Testis (tissue), 3 donors: ENCODE measurements around the gene LRMDA. TPM values are rescaled to one million over a fixed set of nuclear protein-coding genes. Genes with fewer than 3 reads are reported as not detected.

ENCODE experiments used
- DNase-seq: peaks from one replicate; pipeline ENCODE4 v3.0.0-alpha.2; 2019
- H3K27ac ChIP-seq, 2 donors: fragments of 200-600 bp; sonication (generic); one replicate each; pipeline ENCODE4 v1.5.1; 2019
- H3K27me3 ChIP-seq: fragments of 200-600 bp; sonication (generic); one replicate; pipeline ENCODE4 v1.5.1; 2019
- H3K36me3 ChIP-seq: fragments of 200-600 bp; sonication (generic); one replicate; pipeline ENCODE4 v1.5.1; 2017; ENCODE audit warnings: low read depth; ENCODE audit errors: missing control alignments
- H3K4me1 ChIP-seq: fragments of 200-600 bp; sonication (generic); one replicate; pipeline ENCODE4 v1.5.1; 2019
- H3K4me3 ChIP-seq, 2 donors: fragments of 200-600 bp; sonication (generic); one replicate each; pipeline ENCODE4 v1.5.1; 2017 to 2019
- H3K9me3 ChIP-seq: fragments of 200-600 bp; sonication (generic); one replicate; pipeline ENCODE4 v1.5.1; 2017
- CTCF ChIP-seq, 3 experiments: fragments of 450-650 bp in 2 of 3; fragments of 200-600 bp in 1 of 3; sonication (generic) in 1 of 3; IDR thresholded peaks; one replicate each; pipeline ENCODE4 v1.5.1; 2016 to 2019; ENCODE audit warnings: antibody characterized with exemption in 3 of 3, mild to moderate bottlenecking in 2 of 3, moderate library complexity in 1 of 3
- POLR2A ChIP-seq: fragments of 450-650 bp; IDR thresholded peaks from one replicate; pipeline ENCODE4 v1.6.1; 2017; ENCODE audit warnings: antibody characterized with exemption, mild to moderate bottlenecking, moderate library complexity
- WGBS, 2 donors: methylation state at CpG; one replicate each; pipeline ENCODE4 v1.1.5; 2018; 5-methylcytosine and 5-hydroxymethylcytosine counted together
- intact Hi-C: fragments of 100-400 bp; cut with DNase I; formaldehyde crosslinking; loops from one replicate; pipeline ENCODE4 v1.15.1; 2023; ENCODE audit warnings: low total_unique reads
- polyA plus RNA-seq: library from polyadenylated mRNA; stranded (reverse); fragments of 350-450 nt; fragmentation: Illumina TruSeq; extraction: RNeasy Lipid Tissue Mini Kit (QIAGEN cat#74804); gene quantifications from one replicate; pipeline ENCODE4 v1.2.3, GENCODE V29; 2014; ENCODE audit warnings: low read depth, low replicate concordance; ENCODE audit not compliant: insufficient read depth
- total RNA-seq, 2 donors: library from RNA; depleted of rRNA; stranded (reverse); fragments of >200 nt; gene quantifications; one replicate each; pipeline ENCODE4 v1.2.3, GENCODE V29; 2016

LRMDA gene
- total and polyA plus RNA-seq, 3 donors from 2014 or later = 7.6 to 13.8 (median 10.6) TPM

DNA sequence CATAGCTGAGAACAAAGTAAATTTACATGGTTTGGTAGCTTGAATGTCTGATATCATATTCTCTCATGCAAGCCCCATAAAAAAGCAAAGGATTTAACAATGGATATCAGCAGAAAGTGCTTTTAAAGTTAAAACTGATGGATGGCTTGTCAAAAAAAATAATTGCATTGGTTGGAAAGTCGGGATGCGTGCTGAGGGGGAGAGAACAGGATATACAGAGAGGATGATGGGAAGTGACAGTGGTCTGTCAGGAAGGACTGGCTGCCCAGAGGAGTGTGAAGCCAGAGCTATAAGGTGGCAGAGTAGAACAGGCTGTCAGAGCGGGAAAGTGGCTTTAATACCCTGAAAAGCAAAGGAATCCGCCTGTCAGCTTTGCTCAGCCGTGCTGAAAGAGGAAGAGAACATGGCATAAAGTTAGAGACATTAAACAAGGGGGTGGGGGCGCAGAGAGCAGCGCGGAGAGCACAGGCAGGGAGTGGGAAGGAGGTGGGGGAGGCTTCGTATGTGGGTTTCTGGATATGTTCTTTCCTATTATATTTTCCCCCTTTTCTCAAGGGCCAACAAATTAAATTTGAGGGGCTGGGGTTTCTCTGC, 493.0 kb downstream of the LRMDA start:
- intact Hi-C loops = no loop called here
- no peak for DNase-seq
- H3K36me3 ChIP-seq = no peaks in the 10 kb centered on the region
- H3K9me3 ChIP-seq = no peaks in the 10 kb centered on the region
- WGBS, 2 donors = 74 to 82% methylated on average over 9 of the region's 9 CpGs
- H3K27ac ChIP-seq = no peak overlapping the region
- H3K4me3 ChIP-seq = no peak overlapping the region
- H3K27me3 ChIP-seq = no peaks in the 10 kb centered on the region
- no peak for TF ChIP-seq CTCF (IDR thresholded peaks at IDR 0.05)
- no peak for TF ChIP-seq POLR2A
- no peaks in the 10 kb centered on the region for H3K4me1 ChIP-seq

GRCh38 chr10:75925999-75926398, 494.6 kb downstream of the LRMDA start:
- no peaks in the 10 kb centered on the region for H3K27me3 ChIP-seq
- H3K9me3 ChIP-seq = no peaks in the 10 kb centered on the region
- intact Hi-C loops = no loop called here
- no peaks in the 10 kb centered on the region for H3K36me3 ChIP-seq
- H3K27ac ChIP-seq = no peak overlapping the region
- 90 to 100% methylated on average over 1 of the region's 1 CpG for WGBS, 2 donors
- H3K4me3 ChIP-seq = no peak overlapping the region
- TF ChIP-seq CTCF (IDR thresholded peaks at IDR 0.05) (no peak), POLR2A (no peak)
- H3K4me1 ChIP-seq = no peaks in the 10 kb centered on the region
- DNase-seq = no peak

DNA sequence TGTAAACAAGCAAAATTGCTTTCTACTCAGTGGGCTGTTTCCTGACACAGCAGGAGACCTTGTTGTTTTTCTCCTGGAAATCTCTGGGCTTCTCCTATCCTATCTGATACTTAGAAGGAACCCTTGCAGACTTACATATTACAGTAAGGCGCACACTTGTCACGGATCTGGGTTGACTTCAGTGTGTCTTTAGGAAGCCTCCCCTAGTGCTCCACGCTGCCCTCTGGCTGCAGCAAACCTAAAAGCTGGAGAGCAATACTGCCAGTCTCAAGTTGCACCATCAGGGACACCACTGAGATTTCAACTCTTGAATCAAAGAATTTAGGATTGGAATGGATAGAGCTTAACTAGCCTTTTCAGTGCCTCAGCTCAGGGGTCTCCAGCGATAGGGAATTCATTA, 495.3 kb downstream of the LRMDA start:
- Histone ChIP-seq H3K27ac (no peak overlapping the region), H3K27me3 (no peaks in the 10 kb centered on the region), H3K36me3 (no peaks in the 10 kb centered on the region), H3K9me3 (no peaks in the 10 kb centered on the region), H3K4me1 (no peaks in the 10 kb centered on the region), H3K4me3 (no peak overlapping the region)
- intact Hi-C loops = no loop called here
- WGBS, 2 donors = 88 to 94% methylated on average over 4 of the region's 4 CpGs
- DNase-seq = no peak
- TF ChIP-seq CTCF (IDR thresholded peaks at IDR 0.05) = no peak
- TF ChIP-seq POLR2A = no peak

GRCh38 chr10:75928231-75928630, 496.8 kb downstream of the LRMDA start:
- H3K4me3 ChIP-seq = no peak overlapping the region
- 92 to 93% methylated on average over 6 of the region's 6 CpGs for WGBS, 2 donors
- H3K4me1 ChIP-seq = no peaks in the 10 kb centered on the region
- H3K36me3 ChIP-seq = no peaks in the 10 kb centered on the region
- no peaks in the 10 kb centered on the region for H3K27me3 ChIP-seq
- H3K27ac ChIP-seq = no peak overlapping the region
- DNase-seq = no peak
- no peaks in the 10 kb centered on the region for H3K9me3 ChIP-seq
- intact Hi-C loops = no loop called here
- TF ChIP-seq POLR2A (no peak), CTCF (IDR thresholded peaks at IDR 0.05) (no peak)

GRCh38 chr10:75929630-75930161, 498.3 kb downstream of the LRMDA start:
- Histone ChIP-seq H3K4me3 (no peak overlapping the region), H3K4me1 (no peaks in the 10 kb centered on the region), H3K27ac (no peak overlapping the region), H3K36me3 (no peaks in the 10 kb centered on the region), H3K27me3 (no peaks in the 10 kb centered on the region), H3K9me3 (no peaks in the 10 kb centered on the region)
- TF ChIP-seq POLR2A (no peak), CTCF (IDR thresholded peaks at IDR 0.05) (no peak)
- intact Hi-C loops = no loop called here
- 89 to 90% methylated on average over 2 of the region's 2 CpGs for WGBS, 2 donors
- DNase-seq = no peak
